Stimulated activated CD4-positive, alpha-beta T cell treated with anti-CD3 and anti-CD28 coated beads, TNF-alpha, amount 100 ng/mL, for 4 hours (primary cell): ENCODE results near the gene KIAA1586.
"Not testable (repeated sequence)": the region's sequence is repeated elsewhere in the genome, so short reads cannot be mapped to it uniquely, and the experiment has no call there.

Source experiments
- DNase-seq, 3 experiments: peaks; one replicate each; pipeline ENCODE4 v3.0.0-alpha.2; 2020; ENCODE audit warnings: low read depth in 3 of 3

Gene KIAA1586, protein sequence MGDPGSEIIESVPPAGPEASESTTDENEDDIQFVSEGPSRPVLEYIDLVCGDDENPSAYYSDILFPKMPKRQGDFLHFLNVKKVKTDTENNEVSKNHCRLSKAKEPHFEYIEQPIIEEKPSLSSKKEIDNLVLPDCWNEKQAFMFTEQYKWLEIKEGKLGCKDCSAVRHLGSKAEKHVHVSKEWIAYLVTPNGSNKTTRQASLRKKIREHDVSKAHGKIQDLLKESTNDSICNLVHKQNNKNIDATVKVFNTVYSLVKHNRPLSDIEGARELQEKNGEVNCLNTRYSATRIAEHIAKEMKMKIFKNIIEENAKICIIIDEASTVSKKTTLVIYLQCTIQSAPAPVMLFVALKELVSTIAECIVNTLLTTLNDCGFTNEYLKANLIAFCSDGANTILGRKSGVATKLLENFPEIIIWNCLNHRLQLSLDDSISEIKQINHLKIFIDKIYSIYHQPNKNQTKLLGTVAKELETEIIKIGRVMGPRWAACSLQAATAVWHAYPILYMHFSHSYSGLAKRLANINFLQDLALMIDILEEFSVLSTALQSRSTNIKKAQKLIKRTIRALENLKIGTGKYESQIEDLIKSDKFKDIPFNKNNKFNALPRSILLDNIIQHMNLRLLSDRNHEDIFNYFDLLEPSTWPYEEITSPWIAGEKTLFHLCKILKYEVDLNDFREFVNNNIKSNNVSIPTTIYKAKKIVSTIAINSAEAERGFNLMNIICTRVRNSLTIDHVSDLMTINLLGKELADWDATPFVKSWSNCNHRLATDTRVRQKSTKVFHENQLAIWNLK

DNA sequence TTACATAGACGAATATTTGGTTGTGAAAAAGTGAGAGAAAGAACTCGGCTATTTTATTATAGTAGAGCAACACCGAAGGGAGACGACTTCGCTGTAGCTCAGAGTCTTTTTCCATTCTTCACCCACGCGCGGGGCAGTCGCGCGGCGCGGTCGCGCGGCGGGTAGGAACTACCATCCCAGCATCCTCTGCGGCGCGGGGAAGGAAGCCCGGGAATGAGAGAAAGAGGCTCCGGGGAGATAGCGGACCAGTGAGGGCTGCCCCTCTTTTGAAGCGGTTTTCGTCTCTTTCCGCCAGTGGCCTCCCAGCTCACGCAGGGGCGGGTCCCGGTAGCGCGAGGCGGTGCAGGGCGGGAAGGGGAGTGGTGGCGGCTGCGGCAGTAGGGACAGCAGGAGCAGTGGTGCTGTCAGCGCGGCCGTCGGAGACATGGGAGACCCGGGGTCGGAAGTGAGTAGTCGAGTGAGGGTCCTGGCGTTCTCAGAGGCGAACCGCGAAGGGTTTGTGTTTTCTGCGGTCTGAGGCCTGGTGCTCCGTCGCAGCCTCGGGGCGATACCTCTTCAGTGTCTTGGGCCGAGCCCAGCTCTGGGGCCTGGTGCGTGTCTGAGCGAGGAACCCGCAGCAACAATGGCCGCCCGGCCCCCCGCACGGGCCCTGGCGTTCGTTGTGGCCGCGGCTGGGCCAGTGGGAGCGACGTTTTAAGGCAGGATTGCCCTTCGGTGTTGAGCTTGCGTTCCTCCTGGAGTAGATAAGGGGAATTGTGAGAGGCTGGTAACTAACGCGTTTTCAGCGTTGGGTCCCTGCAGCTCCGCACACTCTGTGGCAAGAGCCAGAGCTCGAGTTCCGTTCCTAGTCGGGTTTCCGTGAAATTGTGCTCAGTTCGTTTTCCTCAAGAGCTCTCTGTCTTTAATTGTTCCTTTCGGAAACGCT lies at the start of gene KIAA1586:
KIAA1586 (plus strand) TSS at position 362 of the 925 bp plus-strand sequence; CDS start at position 425, 63 bp downstream.
- DNase-seq, result peak; percentile 56 to 65 (median 63)

DNA sequence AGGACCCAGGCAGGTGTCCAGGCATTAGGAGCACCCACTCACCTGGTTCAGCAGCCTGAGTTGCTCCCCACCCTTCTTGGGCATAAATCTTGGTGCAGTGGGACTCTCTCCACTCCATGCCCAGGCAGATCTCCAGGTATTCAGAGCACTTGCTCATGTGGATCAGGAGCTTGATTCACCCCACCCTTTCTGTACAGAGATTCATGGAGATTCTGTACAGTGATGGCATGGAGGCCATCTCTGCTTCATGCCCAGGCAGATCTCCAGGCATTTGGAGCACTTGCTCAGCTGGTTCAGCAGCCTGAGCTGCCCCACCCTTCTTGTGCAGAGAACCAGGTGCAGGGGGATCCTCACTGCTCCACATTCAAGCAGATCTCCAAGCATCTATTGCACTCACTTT lies 47.4 kb upstream of the KIAA1586 start:
- DNase-seq, result no peak

DNA sequence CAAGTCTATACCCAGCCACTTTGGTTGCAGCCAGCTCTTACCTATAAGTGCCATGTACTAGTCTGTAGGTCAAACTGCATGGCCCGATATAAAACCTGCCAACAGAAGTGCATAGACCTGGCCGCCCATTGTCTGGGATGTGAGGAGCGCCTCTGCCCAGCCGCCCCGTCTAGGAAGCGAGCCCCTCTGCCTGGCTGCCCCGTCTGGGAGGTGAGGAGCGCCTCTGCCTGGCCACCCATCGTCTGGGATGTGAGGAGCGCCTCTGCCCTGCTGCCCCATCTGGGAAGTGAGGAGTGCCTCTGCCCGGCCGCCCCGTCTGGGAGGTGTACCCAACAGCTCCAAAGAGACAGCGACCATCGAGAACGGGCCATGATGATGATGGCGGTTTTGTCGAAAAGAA lies 46.7 kb upstream of the KIAA1586 start:
- DNase-seq, result not testable (repeated sequence)

DNA sequence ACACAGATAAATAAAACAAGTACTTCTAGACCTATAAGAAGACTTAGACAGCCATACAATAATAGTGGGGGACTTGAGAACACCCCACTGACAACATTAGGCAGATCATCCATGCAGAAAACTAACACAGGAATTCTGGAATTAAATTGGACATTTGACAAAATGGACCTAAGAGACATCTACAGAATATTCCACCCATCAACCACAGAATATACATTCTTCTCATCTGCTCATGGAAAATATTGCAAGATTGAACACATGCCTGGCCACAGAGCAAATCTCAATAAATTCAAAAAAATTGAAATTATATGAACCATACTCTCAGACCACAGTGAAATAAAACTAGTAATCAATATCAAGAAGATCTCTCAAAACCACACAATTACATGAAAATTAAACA lies 44.3 kb upstream of the KIAA1586 start:
- DNase-seq, result no peak

DNA sequence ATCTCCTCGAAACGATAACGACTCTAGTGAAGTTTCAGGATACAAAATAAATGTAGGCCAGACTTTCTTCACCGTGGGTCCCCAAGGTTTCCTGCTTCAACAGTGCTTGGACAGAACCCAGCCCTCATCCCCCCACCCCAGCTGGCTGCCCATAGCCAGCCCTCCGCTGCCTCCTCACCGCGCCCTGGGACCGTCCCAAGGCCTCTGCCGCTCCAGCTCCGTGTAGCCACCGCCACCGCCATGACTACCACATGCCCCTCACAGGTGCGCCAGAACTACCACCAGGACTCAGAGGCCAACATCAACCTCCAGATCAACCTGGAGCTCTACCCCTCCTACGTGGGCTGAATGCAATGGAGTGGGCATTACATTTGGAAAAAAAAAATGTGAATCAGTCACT lies 42.2 kb upstream of the KIAA1586 start:
- no peak for DNase-seq

DNA sequence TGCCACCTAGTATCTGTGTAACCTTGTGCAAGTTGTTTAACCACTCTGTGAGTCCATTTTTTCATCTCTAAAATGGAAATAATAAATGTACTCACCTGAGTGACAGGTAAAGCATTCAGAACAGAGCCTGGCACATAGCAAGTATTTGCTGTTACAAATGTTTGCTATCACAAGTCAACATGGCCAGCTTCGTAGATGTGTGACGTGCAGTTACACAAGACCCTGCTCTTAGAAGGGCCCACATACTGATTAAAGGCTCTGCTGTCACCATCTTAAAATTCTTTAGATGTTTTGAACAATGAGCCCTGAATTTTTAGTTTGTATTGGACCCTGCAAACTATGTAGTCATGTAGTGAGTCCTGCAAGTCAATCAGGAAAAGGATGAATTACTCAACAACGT lies 40.4 kb upstream of the KIAA1586 start:
- DNase-seq, result no peak

DNA sequence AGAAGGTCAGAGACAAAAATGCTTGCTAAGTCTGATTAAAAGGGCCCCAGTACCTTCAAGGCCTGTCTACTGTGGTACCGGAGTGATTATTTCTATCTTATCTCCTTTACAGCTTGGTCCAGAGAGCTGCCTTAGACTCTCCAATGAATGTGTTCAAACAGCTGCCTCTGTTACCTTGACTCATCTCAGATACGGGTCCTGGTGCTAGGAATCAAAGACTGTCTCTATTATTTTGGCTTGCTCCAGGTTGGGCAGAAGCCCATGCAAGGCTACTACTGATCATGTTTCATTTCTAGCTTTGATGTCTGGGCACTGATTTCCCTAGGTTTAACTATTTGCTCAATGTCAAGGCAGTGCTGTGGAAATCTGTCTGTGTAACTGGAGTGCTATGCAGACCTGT lies 38.4 kb upstream of the KIAA1586 start:
- DNase-seq, result not testable (repeated sequence)

DNA sequence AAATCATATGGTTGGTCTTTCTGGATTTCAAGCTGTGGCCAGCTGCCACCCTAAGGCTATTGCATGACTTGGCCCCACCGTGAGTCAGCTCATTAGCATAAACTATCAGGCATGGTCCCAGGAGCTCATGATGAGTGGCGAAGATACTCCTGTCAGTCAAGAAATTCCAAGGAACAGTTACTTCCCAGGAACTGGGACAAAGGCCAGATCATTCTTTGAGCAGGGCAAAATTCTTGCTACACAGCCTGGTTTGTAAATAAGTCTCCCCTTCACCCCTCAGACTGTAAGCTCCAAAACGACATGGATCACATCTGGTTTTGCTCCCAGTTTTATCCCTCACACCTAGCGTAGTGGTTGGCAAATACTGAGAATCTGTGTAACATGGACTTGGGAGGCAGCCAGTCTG lies 33.0 kb upstream of the KIAA1586 start:
- no peak for DNase-seq

DNA sequence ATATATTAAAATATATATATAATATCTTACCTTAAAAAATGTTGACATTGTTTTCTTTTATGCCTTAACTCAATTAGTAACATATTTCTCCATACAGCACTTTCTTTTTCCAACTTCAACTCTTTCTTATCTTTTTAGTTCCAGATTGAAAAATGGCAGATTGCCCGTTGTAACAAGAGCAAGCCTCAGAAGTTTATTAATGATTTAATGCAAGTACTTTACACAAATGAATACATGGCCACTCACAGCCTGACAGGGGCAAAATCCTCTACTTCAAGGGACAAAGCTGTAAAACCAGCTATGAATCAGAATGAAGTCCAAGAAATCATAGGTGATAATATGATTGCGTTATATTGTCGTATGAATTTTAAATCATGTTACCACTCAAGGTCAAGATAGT lies 29.4 kb upstream of the KIAA1586 start:
- DNase-seq, result no peak

DNA sequence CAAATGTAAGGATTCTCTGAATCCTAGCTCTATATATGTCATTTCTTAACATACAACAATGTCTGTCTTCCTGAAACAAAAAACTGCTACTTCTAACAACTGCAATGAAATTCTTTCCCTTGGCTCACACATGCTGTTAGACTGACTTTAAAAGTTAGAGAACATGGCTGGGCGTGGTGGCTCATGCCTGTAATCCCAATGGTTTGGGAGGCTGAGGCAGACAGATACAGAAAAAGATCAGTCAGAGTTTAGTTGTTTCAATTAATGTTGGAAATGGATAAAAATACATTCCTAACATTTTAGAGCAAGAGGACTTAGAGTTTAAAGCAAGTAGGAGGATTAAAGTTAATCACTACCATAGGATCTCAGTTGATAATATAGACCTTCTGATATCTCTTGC lies 28.7 kb upstream of the KIAA1586 start:
- no peak for DNase-seq

DNA sequence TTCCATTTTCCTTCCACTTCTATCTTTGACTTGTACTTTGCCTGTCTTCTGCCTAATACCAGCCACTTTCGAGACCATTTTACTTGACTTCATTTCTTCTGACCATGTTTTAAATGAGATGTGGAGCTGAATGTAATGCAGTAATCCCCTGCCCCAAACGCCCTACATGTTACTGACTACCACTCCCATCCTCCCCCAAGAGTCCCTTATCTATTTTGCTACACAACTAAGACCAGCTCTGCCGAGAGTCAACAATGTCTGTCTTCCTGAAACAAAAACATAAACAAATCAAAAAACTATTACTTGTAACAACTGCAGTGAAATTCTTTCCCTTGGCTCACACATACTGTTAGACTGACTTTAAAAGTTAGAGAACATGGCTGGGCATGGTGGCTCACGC lies 27.1 kb upstream of the KIAA1586 start:
- no peak for DNase-seq

DNA sequence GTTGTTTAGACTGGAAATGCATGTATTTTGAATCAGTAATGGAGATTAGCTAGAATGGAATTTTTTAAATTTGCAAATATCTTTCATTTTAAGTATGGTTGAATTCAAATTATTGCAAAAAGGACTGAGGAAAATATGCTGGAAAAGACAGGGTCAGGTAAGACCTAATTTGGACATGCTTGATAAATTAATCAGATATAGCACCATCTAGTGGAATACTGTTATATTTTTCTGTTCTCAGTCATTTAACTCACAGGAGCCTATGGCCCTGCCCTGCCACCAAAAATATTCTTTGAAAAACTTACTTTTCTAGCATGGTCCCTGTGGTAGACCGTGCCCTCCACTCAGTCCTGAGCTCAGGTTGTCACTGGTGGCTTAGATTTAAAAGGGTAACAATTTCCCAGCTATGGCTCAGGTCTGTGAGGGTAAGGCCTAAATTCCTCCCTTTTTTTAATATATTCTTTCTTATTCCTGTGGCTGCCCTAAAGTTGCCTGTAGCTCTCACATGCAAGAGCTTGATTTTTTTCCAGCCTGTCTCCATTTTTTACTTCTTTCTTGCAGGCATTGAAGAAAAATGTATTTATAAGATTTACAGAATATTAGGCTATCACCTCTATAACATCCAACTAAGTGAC lies 25.3 kb upstream of the KIAA1586 start:
- no peak for DNase-seq

DNA sequence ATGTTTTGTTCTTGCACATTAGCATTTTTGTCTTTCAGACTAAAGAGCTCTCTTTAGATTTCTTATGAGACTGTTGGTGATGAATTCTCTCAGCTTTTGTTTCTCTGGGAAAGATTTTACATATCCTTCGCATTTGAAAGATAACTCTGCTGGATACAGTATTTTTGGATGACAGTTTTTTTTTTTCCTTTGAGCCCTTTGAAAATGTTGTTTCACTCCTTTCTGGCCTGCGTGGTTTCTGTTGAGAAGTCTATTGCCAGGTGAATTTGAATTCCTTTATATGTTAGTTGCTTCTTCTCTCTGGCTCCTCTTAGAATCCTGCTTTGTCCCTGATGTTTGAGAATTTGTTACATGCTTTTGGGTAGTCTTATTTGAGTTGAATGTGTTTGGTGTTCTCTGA lies 22.2 kb upstream of the KIAA1586 start:
- no peak for DNase-seq

DNA sequence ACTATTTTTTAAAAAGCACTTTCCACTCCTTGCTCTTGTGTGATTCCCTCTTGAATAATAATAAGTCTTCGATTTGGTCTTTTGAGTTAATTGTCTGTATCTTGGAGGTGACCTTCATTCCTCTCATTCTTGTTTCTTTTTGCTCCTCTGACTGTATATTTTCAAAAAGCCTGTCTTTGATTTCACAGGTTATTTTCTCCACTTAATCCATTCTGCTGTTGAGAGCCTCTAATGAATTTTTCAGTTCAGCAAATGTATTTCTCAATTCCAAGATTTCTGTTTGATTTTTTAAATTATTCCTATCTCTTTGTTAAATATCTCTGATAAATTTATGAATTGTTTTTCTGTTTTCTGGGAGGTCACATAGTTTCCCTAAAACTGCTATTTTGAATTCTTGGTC lies 21.7 kb upstream of the KIAA1586 start:
- DNase-seq, result no peak

DNA sequence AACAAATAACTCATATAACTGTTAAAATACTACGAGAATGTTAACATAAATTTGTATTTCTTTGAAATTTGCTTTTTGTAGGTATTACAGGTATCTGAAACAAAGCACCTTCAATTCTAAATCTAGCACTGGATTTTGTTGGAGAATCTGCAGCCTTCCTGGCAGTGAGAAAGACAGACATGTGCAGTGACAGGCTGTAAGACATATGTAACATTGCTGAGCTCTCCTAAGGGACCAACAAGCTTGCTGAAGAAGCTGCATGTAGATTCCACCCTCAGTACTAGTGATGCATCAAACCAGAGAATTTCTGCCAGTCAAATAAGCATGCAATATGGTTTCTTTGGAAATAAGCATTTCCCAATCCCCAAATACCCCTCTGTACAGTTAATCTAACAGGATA lies 20.5 kb upstream of the KIAA1586 start:
- no peak for DNase-seq

DNA sequence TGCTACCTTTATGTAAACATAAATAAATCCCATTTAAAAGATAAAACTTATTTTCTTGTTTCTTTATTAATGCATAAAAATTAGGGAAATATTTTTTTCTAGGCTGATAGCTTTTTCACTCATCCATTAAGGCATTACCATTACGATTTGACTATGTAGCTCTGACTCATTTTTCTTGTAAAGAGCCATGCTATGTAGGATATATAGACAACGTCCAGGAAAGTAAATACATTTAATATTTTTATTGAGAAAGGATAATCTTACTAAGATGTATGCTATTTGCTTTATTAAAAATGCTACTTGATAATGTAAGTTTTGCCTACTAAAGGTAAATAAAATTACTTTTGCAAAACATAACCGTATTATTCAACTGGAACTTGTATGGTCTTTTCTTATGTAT lies 19.2 kb upstream of the KIAA1586 start:
- no peak for DNase-seq

DNA sequence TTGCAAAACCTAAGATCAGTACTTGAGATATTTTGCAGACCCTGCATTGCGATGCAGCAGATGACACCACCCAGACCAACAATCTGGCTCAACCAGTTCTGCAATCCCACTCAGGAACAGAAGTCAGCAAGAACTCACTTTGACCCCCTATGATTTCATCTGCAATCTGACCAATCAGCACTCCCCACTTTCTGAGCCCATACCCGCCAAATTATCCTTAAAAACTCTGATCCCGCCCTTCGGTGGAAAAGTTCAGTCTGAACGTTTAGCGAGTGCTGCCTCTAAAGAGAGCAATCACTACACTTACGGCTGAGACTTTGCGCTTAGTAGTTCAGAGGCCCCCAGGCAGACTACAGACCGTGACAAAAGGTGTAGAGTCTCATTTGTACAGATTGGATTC lies 17.3 kb upstream of the KIAA1586 start:
- no peak for DNase-seq

DNA sequence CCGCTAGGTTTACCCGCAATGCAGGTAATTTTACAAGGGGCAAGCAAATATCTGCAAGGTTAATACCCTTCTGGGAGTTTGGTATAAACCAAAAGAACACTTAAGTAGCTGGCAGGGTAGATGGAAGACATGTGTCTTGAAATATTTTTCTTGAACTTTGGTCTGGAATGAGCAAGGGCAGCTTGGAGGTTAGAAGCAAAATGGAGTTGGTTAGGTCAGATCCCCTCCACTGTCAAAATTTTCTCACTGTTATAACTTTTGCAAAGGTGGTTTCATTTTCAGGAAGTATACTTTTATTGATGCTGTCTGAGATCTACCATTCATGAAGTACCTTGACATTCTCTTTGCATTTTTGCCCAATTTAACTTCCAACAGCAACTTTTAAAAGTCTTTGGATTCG lies 13.3 kb upstream of the KIAA1586 start:
- DNase-seq, result no peak

DNA sequence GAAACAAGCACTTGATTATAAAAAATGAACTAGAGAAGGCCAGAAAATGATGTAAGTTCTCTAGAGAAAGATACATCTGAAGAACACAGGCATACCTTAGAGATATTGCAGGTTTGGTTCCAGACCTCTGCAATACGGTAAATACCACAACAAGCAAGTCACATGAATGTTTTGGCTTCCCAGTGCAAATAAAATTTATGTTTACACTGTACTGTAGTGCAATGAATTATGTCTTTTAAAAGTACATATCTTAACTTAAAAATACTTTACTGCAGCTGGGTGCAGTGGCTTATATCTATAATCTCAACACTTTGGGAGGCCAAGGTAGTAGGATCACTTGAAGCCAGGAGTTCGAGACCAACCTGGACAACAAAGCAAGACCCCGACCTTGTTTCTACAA lies 10.9 kb upstream of the KIAA1586 start:
- no peak for DNase-seq

DNA sequence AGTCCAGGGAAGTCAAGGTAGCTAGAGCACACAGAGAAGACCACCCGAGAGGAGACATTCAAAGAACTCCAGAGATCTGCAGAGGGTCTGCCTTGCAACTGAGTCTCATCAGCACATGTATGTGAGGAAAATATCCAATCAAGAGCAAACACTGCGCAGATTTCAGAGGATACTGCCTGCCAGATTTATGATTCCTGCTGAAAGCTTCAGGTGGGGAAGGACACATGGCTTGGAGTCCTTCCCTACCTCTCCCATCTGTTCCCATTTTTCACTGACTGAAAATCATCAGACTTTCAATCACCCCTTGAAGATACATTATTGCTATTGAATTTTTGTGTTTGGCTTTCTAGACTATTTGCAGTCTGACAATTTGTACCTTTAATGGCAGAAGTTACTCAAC lies 7.6 kb upstream of the KIAA1586 start:
- DNase-seq, result no peak

DNA sequence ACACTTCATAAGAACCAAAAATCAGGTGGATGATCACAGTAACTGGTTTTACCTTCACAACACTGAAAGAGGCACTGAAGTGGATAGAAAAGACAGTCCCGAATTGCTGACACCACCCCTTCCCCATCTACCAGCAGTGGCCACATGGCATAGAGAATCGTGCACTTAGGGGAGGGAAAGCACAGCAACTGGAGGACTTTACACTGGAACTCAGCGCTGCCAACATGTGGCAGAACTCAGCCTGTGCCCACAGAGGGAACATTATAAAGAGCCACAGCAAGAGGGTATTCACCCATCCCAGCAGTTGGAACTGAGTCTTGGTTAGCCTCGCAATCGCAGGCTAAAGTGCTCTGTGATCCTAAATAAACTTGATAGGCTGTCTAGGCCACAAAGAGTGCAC lies 6.5 kb upstream of the KIAA1586 start:
- no peak for DNase-seq

DNA sequence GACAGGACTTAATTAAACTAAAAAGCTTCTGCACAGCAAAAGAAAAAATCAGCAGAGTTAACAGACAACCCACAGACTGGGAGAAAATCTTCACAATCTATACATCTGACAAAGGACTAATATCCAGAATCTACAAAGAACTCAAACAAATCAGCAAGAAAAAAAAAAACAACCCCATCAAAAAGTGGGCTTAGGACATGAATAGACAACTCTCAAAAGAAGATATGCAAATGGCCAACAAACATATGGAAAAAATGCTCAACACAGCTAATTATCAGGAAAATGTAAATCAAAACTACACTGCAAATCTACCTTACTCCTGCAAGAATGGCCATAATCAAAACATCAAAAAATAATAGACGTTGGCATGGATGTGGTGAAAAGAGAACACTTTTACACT lies 2.4 kb upstream of the KIAA1586 start:
- not testable (repeated sequence) for DNase-seq
